ENCODE results near the gene IL15RA. TPM values are rescaled to one million over a fixed set of nuclear protein-coding genes. Genes with fewer than 3 reads are reported as not detected.

Gene IL15RA
- total and polyA plus RNA-seq, 2 of the 8 experiments (the other 6 are each of a cell fraction or from before 2014, with no cell fraction given): 1.3 to 1.4 TPM

GRCh38 chr10:6011558-6011957 lies 34.2 kb upstream of the IL15RA start:
- ChIA-PET POLR2A (ENCODE audit: partially characterized antibody) (no interaction called here), CTCF (ENCODE audit: partially characterized antibody) (no interaction called here)
- Histone ChIP-seq H3K27ac (ENCODE audit: low read depth, low read length) (no peak overlapping the region), H3K23ac (ENCODE audit: insufficient read length) (no peak overlapping the region), H3K56ac (replicated peaks; ENCODE audit: insufficient read length, low read depth, low read length) (no peak overlapping the region), H3K9me3 (ENCODE audit: insufficient read depth in 2 of 2, low read depth in 1 of 2, low read length in 1 of 2) (peaks cover 4 to 8% of the 10 kb centered on the region in 2 experiments; a peak in 3 of 4 replicates), H2AK5ac (ENCODE audit: low read depth, low read length) (no peak overlapping the region), H3K18ac (ENCODE audit: extremely low read depth, low read length) (no peak overlapping the region), H2BK12ac (ENCODE audit: low read depth, low read length) (no peak overlapping the region), H3K9ac (replicated peaks in 1 of 4; ENCODE audit: extremely low read depth in 1 of 4, low read depth in 3 of 4, low read length in 3 of 4) (no peak overlapping the region), H3K36me3 (ENCODE audit: control insufficient read depth in 2 of 4, insufficient read depth in 4 of 4, low read length in 3 of 4) (no peaks in the 10 kb centered on the region), H2BK15ac (ENCODE audit: low read length) (no peak overlapping the region), H2BK5ac (ENCODE audit: low read depth, low read length) (no peak overlapping the region), H2BK20ac (ENCODE audit: low read length) (no peak overlapping the region), H3K23me2 (ENCODE audit: low read depth, low read length) (no peaks in the 10 kb centered on the region), H3K4me2 (ENCODE audit: insufficient read depth in 1 of 2, low read depth in 2 of 2, low read length in 2 of 2) (no peak overlapping the region), H3K27me3 (replicated peaks in 1 of 4; ENCODE audit: control insufficient read depth in 3 of 4, extremely low read depth in 1 of 4, insufficient read depth in 3 of 4, low read length in 3 of 4) (no peaks in the 10 kb centered on the region), H2AFZ (ENCODE audit: low read length) (no peak overlapping the region), H4K20me1 (replicated peaks in 1 of 2; ENCODE audit: control insufficient read depth in 1 of 2, insufficient read depth in 2 of 2, low read length in 2 of 2) (no peaks in the 10 kb centered on the region), H3K4me3 (ENCODE audit: extremely low read depth in 1 of 4, insufficient read depth in 2 of 4, low read depth in 3 of 4, low read length in 4 of 4) (no peak overlapping the region), H2BK120ac (replicated peaks; ENCODE audit: low read depth, low read length) (no peak overlapping the region), H3K79me2 (ENCODE audit: control insufficient read depth in 1 of 2, insufficient read depth in 2 of 2, low read length in 2 of 2) (no peaks in the 10 kb centered on the region), H3K4ac (replicated peaks; ENCODE audit: insufficient read length, low read depth, low read length) (no peak overlapping the region), H3K14ac (ENCODE audit: insufficient read length) (no peak overlapping the region), H3K4me1 (replicated peaks in 1 of 4; ENCODE audit: control insufficient read depth in 3 of 4, insufficient read depth in 4 of 4, low read length in 3 of 4) (no peaks in the 10 kb centered on the region), H4K8ac (ENCODE audit: extremely low read depth, insufficient read depth, low read length) (no peak overlapping the region), H4K91ac (replicated peaks; ENCODE audit: insufficient read length, low read length) (no peak overlapping the region), H4K5ac (ENCODE audit: insufficient read length, low read depth, low read length) (no peak overlapping the region), H3K79me1 (ENCODE audit: low read depth, low read length) (no peaks in the 10 kb centered on the region)
- DNase-seq (ENCODE audit: low read depth in 1 of 2, low spot score in 2 of 2) (no peak), FAIRE-seq (no peak)
- TF ChIP-seq RFX5 (IDR thresholded peaks at IDR 0.05; ENCODE audit: borderline replicate concordance, low read depth, low read length) (no peak), GTF2F1 (IDR thresholded peaks at IDR 0.05; ENCODE audit: borderline replicate concordance, low read depth, low read length) (no peak), TCF12 (IDR thresholded peaks at IDR 0.05; ENCODE audit: low read depth, low read length) (no peak), SAP30 (IDR thresholded peaks at IDR 0.05; ENCODE audit: insufficient read depth, insufficient replicate concordance, low read length) (no peak), SP2 (IDR thresholded peaks at IDR 0.05; ENCODE audit: low read length) (no peak), BRCA1 (IDR thresholded peaks at IDR 0.05; ENCODE audit: low read depth, low read length) (no peak), HDAC6 (IDR thresholded peaks at IDR 0.05; ENCODE audit: low read depth, low read length) (no peak), SP1 (IDR thresholded peaks at IDR 0.05; ENCODE audit: low read depth, low read length) (no peak), CHD2 (IDR thresholded peaks at IDR 0.05; ENCODE audit: low read length) (no peak), NANOG (IDR thresholded peaks at IDR 0.05; ENCODE audit: insufficient read depth, low read depth, low read length, poor library complexity, severe bottlenecking) (no peak), SRF (IDR thresholded peaks at IDR 0.05; ENCODE audit: low read depth, low read length) (no peak), SUZ12 (IDR thresholded peaks at IDR 0.05; ENCODE audit: low read length) (no peak), ZNF274 (IDR thresholded peaks at IDR 0.05; ENCODE audit: borderline replicate concordance, extremely low read depth, low read length) (no peak), RXRA (IDR thresholded peaks at IDR 0.05; ENCODE audit: insufficient read depth, low read depth, low read length) (no peak), SIX5 (IDR thresholded peaks at IDR 0.05; ENCODE audit: low read depth, low read length) (no peak)
- 90% methylated on average over 8 of the region's 8 CpGs; no CpG with 5 or more reads in 1 of the 2 experiments for WGBS, 2 experiments (ENCODE audit: extremely low coverage in 1 of 2, insufficient coverage in 1 of 2, insufficient read length in 1 of 2, insufficient replicate concordance in 2 of 2, low coverage in 1 of 2, low lambda C conversion rate in 2 of 2, missing lambda C conversion rate in 1 of 2)
